Inferior parietal cortex (tissue), 1 donor: ENCODE results near the gene RFESD.
"Not testable (repeated sequence)": the region's sequence is repeated elsewhere in the genome, so short reads cannot be mapped to it uniquely, and the experiment has no call there.

Source experiments
- DNase-seq: peaks from one replicate; pipeline ENCODE4 v3.0.0-alpha.2; 2016; ENCODE audit errors: extremely low spot score

The RFESD gene

GRCh38 chr5:95667061-95667618 is 20.6 kb downstream of the RFESD start:
- no peak for DNase-seq

- DNase-seq, result no peak
Observed at GRCh38 chr5:95667678-95668077, 21.1 kb downstream of the RFESD start.

GRCh38 chr5:95668216-95668615 is 21.6 kb downstream of the RFESD start:
- no peak for DNase-seq

- no peak for DNase-seq
Observed at GRCh38 chr5:95668728-95669127, 22.2 kb downstream of the RFESD start.

- DNase-seq, result peak; percentile 62
Observed at GRCh38 chr5:95669540-95669939, 23.0 kb downstream of the RFESD start.

- DNase-seq, result no peak
Observed at GRCh38 chr5:95669985-95670384, 23.4 kb downstream of the RFESD start.

- no peak for DNase-seq
Observed at GRCh38 chr5:95670568-95670967, 24.0 kb downstream of the RFESD start.

GRCh38 chr5:95671826-95672225 is 25.2 kb downstream of the RFESD start:
- no peak for DNase-seq

GRCh38 chr5:95672641-95673040 is 26.1 kb downstream of the RFESD start:
- DNase-seq, result no peak

- no peak for DNase-seq
Observed at GRCh38 chr5:95673081-95673480, 26.5 kb downstream of the RFESD start.

- DNase-seq, result no peak
Observed at GRCh38 chr5:95682891-95683290, 36.3 kb downstream of the RFESD start, which contains the start of gene SPATA9. Gene SPATA9 (minus strand): TSS chr5:95682991. CDS start chr5:95682854, 137 bp downstream.

GRCh38 chr5:95684361-95684760 is 37.8 kb downstream of the RFESD start:
- no peak for DNase-seq

- DNase-seq, result no peak
Observed at GRCh38 chr5:95686651-95687050, 40.1 kb downstream of the RFESD start.

- no peak for DNase-seq
Observed at GRCh38 chr5:95689680-95690079, 43.1 kb downstream of the RFESD start.

- no peak for DNase-seq
Observed at GRCh38 chr5:95690333-95690732, 43.8 kb downstream of the RFESD start.

GRCh38 chr5:95697781-95698681 is 51.5 kb downstream of the RFESD start:
- DNase-seq, result no peak

- DNase-seq, result no peak
Observed at GRCh38 chr5:95699337-95699736, 52.8 kb downstream of the RFESD start.

- no peak for DNase-seq
Observed at GRCh38 chr5:95701074-95701473, 54.5 kb downstream of the RFESD start.

GRCh38 chr5:95704150-95704549 is 57.6 kb downstream of the RFESD start:
- no peak for DNase-seq

- not testable (repeated sequence) for DNase-seq
Observed at GRCh38 chr5:95706196-95706595, 59.6 kb downstream of the RFESD start.

GRCh38 chr5:95707055-95707454 is 60.5 kb downstream of the RFESD start:
- DNase-seq, result no peak
